Stimulated activated naive B cell treated with anti-CD40 and anti-IgM and Interleukin-4, amounts not matched to agents 10 μg/mL and 1 μg/mL and 100 μg/mL, for 72 hours (primary cell): ENCODE data around the gene ADGRV1.
"Not testable (repeated sequence)": the region's sequence is repeated elsewhere in the genome, so short reads cannot be mapped to it uniquely, and the experiment has no call there.

Source experiments
- ATAC-seq, 2 donors: fragments of 150-1000 bp; cut with Tn5 transposase; replicated peaks; 2 replicates each; pipeline ENCODE4 v1.10.0; 2021; ENCODE audit warnings: moderate library complexity in 1 of 2
- DNase-seq: peaks from one replicate; pipeline ENCODE4 v3.0.0; 2021
- H3K27ac Mint-ChIP-seq: one replicate; pipeline ENCODE4 v1.8.0; 2022; ENCODE audit warnings: mild to moderate bottlenecking, mixed read lengths
- H3K27me3 Mint-ChIP-seq, 2 donors: one replicate each; pipeline ENCODE4 v1.8.0; 2022; ENCODE audit warnings: mixed read lengths in 2 of 2
- H3K36me3 Mint-ChIP-seq, 2 donors: one replicate each; pipeline ENCODE4 v1.8.0; 2022; ENCODE audit warnings: mixed read lengths in 2 of 2, mild to moderate bottlenecking in 1 of 2
- H3K4me1 Mint-ChIP-seq, 2 donors: one replicate each; pipeline ENCODE4 v1.8.0; 2022; ENCODE audit warnings: mixed read lengths in 2 of 2, mild to moderate bottlenecking in 1 of 2
- H3K4me3 Mint-ChIP-seq, 2 donors: one replicate each; pipeline ENCODE4 v1.8.0; 2022; ENCODE audit warnings: mild to moderate bottlenecking in 2 of 2, mixed read lengths in 2 of 2, moderate library complexity in 1 of 2
- H3K9me3 Mint-ChIP-seq, 2 donors: one replicate each; pipeline ENCODE4 v1.8.0; 2022; ENCODE audit warnings: mixed read lengths in 2 of 2, mild to moderate bottlenecking in 1 of 2

ADGRV1 gene

DNA sequence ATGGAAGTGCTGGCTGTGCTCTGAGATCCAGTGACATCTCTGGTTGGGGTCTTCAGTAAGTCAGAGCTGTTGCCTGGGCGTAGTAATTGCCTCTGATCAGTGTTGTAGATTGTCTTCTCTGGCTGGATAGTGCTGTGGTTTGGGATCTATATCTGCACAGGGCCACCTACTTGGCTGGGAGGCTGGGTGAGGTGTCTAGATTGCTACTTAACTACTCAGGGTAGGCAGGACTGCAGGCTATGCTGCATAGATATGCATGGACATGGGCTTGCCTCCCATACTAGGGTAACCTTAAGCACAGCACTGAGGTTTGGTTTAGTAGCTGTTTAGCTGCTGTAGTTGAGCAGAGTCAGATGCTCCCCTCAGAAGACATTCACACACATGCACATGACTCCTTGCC, 181.0 kb downstream of the ADGRV1 start:
- DNase-seq = no peak
- H3K27ac Mint-ChIP-seq = no peak overlapping the region
- H3K9me3 Mint-ChIP-seq = peaks cover 12 to 22% of the 10 kb centered on the region in 2 donors

GRCh38 chr5:90740244-90740799, 181.7 kb downstream of the ADGRV1 start:
- Mint-ChIP-seq H3K4me3 (no peak overlapping the region), H3K27me3 (no peaks in the 10 kb centered on the region), H3K27ac (no peak overlapping the region), H3K4me1 (no peaks in the 10 kb centered on the region), H3K9me3 (peaks cover 12 to 22% of the 10 kb centered on the region in 2 donors), H3K36me3 (peaks cover 0 to 3% of the 10 kb centered on the region in 2 donors)
- DNase-seq (no peak), ATAC-seq (no peak)

More for the DNA sequence above, 181.0 kb downstream of the ADGRV1 start:
- no peaks in the 10 kb centered on the region for H3K27me3 Mint-ChIP-seq
- H3K36me3 Mint-ChIP-seq = peaks cover 0 to 3% of the 10 kb centered on the region in 2 donors
- no peaks in the 10 kb centered on the region for H3K4me1 Mint-ChIP-seq
- no peak overlapping the region for H3K4me3 Mint-ChIP-seq
- no peak for ATAC-seq

DNA sequence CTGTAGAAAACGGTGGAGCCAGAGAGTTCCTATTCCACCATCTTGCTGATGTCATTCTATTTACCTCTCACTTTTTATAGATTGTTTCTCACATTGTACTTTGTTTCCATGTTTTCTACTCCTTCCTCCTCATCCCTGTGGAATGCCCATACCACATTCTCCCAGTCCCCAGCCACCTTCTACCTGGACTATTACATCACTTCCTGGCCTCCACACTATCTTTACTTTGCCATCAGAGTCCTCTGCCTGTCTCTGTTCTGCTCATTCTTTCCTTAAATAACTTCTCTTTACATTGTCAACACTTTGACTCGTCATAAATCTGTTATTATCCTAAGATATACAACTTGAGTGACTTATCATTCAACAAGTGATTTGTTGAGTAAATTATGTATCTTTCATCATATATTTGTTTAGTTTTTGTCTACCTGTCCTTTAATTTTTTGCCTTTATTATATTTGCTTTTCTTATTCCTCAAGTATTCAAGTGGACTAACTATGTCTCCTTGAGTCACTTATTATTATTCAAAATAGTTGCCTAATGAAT, 182.5 kb downstream of the ADGRV1 start:
- no peak overlapping the region for H3K4me3 Mint-ChIP-seq
- no peaks in the 10 kb centered on the region for H3K4me1 Mint-ChIP-seq
- H3K9me3 Mint-ChIP-seq = peaks cover 12 to 22% of the 10 kb centered on the region in 2 donors
- DNase-seq (no peak), ATAC-seq (no peak)
- peaks cover 0 to 3% of the 10 kb centered on the region in 2 donors for H3K36me3 Mint-ChIP-seq
- H3K27ac Mint-ChIP-seq = no peak overlapping the region
- H3K27me3 Mint-ChIP-seq = no peaks in the 10 kb centered on the region

GRCh38 chr5:90746119-90746518, 187.5 kb downstream of the ADGRV1 start:
- ATAC-seq (no peak), DNase-seq (no peak)
- H3K36me3 Mint-ChIP-seq = no peaks in the 10 kb centered on the region
- H3K27me3 Mint-ChIP-seq = peaks cover 0 to 4% of the 10 kb centered on the region in 2 donors
- H3K4me3 Mint-ChIP-seq = no peak overlapping the region
- no peak overlapping the region for H3K27ac Mint-ChIP-seq
- H3K4me1 Mint-ChIP-seq = no peaks in the 10 kb centered on the region
- no peaks in the 10 kb centered on the region for H3K9me3 Mint-ChIP-seq

- no peaks in the 10 kb centered on the region for H3K36me3 Mint-ChIP-seq
- H3K4me3 Mint-ChIP-seq = no peak overlapping the region
- H3K4me1 Mint-ChIP-seq = no peaks in the 10 kb centered on the region
- no peak overlapping the region for H3K27ac Mint-ChIP-seq
- ATAC-seq (no peak), DNase-seq (no peak)
- no peaks in the 10 kb centered on the region for H3K9me3 Mint-ChIP-seq
- peaks cover 0 to 4% of the 10 kb centered on the region in 2 donors for H3K27me3 Mint-ChIP-seq
Measured at GRCh38 chr5:90747175-90747574, 188.6 kb downstream of the ADGRV1 start.

DNA sequence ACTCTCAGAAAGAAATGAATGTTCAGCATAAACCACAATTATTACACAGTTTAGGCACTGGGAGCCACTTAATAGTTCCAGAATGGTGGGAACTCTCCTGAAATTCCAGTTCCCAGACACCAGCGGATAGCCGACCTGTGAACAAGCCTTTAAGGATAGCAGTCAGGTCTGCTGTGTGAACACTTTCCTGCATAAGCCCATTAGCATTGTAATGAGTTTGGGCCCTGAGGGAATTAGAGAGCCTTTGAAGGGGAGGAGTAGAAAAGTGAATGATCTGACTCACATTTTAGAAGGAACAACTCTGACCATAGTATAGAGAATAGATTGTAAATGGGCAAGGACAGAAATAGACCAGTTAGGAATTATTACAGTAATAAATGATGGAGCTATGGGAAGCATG, 189.1 kb downstream of the ADGRV1 start:
- DNase-seq = no peak
- H3K4me3 Mint-ChIP-seq = no peak overlapping the region
- peaks cover 0 to 4% of the 10 kb centered on the region in 2 donors for H3K27me3 Mint-ChIP-seq
- no peak for ATAC-seq
- H3K36me3 Mint-ChIP-seq = no peaks in the 10 kb centered on the region
- H3K4me1 Mint-ChIP-seq = no peaks in the 10 kb centered on the region
- H3K9me3 Mint-ChIP-seq = no peaks in the 10 kb centered on the region
- H3K27ac Mint-ChIP-seq = no peak overlapping the region

- no peak overlapping the region for H3K4me3 Mint-ChIP-seq
- peaks cover 4 to 5% of the 10 kb centered on the region in 2 donors for H3K27me3 Mint-ChIP-seq
- no peak for ATAC-seq
Measured at GRCh38 chr5:90759119-90759518, 200.5 kb downstream of the ADGRV1 start.

DNA sequence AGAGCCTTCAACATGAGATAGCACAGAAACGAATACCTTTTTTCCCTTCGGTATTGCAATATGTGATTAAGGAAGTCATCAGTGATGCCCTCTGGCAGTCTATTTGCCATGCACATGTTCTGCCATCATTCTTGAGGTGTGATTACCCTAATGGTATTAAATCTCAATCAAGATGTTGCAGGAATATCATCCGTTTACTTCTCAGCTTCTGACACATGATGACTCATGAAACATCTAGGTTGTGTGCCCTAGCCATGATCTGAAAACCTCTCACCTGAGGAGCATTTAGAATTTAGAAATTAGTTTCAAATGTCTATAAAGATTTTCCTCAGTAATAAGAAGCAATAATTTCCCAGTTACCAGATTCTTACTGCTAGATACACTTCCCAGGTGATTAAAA, 209.1 kb downstream of the ADGRV1 start:
- H3K9me3 Mint-ChIP-seq = peaks cover 2 to 4% of the 10 kb centered on the region in 2 donors
- H3K27me3 Mint-ChIP-seq = peaks cover 0 to 11% of the 10 kb centered on the region in 2 donors
- no peak overlapping the region for H3K4me3 Mint-ChIP-seq
- no peaks in the 10 kb centered on the region for H3K4me1 Mint-ChIP-seq
- no peak for DNase-seq
- ATAC-seq = no peak
- H3K27ac Mint-ChIP-seq = no peak overlapping the region
- H3K36me3 Mint-ChIP-seq = no peaks in the 10 kb centered on the region

More at GRCh38 chr5:90759119-90759518, 200.5 kb downstream of the ADGRV1 start:
- H3K27ac Mint-ChIP-seq = no peak overlapping the region
- no peaks in the 10 kb centered on the region for H3K9me3 Mint-ChIP-seq
- no peaks in the 10 kb centered on the region for H3K36me3 Mint-ChIP-seq
- no peaks in the 10 kb centered on the region for H3K4me1 Mint-ChIP-seq
- no peak for DNase-seq

DNA sequence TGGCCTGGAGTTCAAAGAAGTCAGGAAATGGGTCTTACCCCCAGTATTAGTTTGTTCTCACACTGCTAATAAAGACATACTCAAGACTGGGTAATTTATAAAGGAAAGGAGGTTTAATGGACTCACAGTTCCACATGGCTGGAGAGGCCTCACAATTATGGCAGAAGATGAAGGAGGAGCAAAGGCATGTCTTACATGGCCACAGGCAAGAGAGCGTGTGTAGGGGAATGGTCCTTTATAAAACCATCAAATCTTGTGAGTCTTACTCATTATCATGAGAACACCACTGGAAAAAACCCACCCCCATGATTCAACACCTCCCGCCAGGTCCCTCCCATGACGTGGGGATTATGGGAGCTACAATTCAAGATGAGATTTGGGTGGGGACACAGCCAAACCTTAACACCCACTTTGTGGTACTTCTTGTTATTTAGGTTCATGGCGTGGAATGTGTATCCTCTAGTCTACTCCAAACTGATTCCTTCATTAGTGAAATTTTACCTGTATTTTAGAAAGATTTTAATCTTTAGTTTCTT, 211.5 kb downstream of the ADGRV1 start:
- H3K36me3 Mint-ChIP-seq, ATAC-seq, H3K9me3 Mint-ChIP-seq, H3K4me1 Mint-ChIP-seq, H3K27ac Mint-ChIP-seq, DNase-seq, H3K4me3 Mint-ChIP-seq: not testable (repeated sequence)
- H3K27me3 Mint-ChIP-seq = peaks cover 0 to 11% of the 10 kb centered on the region in 2 donors

- DNase-seq = no peak
- Mint-ChIP-seq H3K4me3 (no peak overlapping the region), H3K27me3 (peaks cover 0 to 3% of the 10 kb centered on the region in 2 donors), H3K36me3 (no peaks in the 10 kb centered on the region), H3K4me1 (no peaks in the 10 kb centered on the region), H3K27ac (no peak overlapping the region), H3K9me3 (no peaks in the 10 kb centered on the region)
- no peak for ATAC-seq
Measured at GRCh38 chr5:90777959-90778358, 219.4 kb downstream of the ADGRV1 start.

DNA sequence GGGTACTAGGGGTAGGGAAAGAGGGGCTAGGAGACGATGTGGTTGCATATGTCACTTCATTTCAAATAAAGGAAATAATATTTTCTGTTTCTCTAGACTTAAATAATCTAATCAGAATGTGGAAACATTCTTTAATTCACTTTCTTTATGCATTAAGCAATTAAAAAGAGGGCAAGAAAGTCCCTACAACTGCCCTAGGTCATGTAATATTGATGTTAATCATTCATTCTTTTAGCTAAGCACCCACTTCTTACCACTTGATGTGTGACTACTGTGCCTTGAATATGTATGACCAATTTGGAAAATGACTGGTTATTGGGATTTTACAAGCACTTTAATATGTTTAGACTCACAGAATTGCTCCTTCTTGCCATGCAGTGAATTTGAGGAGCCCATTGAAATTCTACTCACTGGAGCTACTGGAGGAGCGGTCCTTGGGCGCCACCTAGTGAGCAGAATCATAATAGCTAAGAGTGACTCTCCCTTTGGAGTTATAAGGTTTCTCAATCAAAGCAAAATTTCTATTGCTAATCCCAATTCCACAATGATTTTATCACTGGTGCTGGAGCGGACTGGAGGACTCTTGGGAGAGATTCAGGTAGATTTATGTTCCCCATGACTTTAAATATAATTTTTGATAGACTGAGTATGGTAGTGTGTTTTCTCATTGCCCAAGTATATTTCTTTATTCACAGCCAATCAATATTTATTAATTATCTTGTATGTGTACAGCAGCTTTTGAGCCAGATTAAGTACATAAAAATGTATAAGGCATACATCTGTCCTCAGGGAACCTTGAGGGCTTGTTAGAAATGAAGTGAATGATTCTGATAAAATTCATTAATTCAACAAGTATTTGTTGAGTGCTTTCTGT, 225.1 kb downstream of the ADGRV1 start:
- H3K4me3 Mint-ChIP-seq = no peak overlapping the region
- no peaks in the 10 kb centered on the region for H3K9me3 Mint-ChIP-seq
- H3K27ac Mint-ChIP-seq = no peak overlapping the region
- no peaks in the 10 kb centered on the region for H3K36me3 Mint-ChIP-seq
- H3K27me3 Mint-ChIP-seq = peaks cover 4 to 13% of the 10 kb centered on the region in 2 donors
- ATAC-seq (peak; percentile 80 to 84), DNase-seq (peak; percentile 26)
- no peaks in the 10 kb centered on the region for H3K4me1 Mint-ChIP-seq

DNA sequence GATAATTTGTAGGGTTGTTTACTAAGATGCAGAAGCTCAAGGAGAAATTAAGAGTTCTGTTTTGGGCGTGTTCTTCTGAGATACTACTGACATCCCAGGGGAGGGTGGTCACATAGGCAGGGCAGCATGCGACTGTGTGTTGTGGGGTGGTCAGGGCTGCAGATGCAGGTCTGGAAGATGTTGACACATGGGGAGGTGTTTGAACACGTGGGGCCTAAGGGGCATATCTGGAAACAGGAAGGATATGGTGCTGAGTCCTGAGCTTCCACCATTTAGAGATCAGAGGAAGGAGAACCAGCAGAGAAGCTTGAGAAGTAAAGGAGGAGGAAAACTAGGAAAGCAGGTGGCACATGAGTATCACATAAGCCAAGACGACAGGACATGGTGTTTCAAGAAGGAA, 228.2 kb downstream of the ADGRV1 start:
- Mint-ChIP-seq H3K27ac (no peak overlapping the region), H3K4me3 (no peak overlapping the region), H3K4me1 (no peaks in the 10 kb centered on the region), H3K36me3 (no peaks in the 10 kb centered on the region), H3K9me3 (no peaks in the 10 kb centered on the region), H3K27me3 (peaks cover 7 to 17% of the 10 kb centered on the region in 2 donors)
- ATAC-seq (no peak), DNase-seq (no peak)

- Mint-ChIP-seq H3K27ac (no peak overlapping the region), H3K9me3 (peaks cover 7 to 10% of the 10 kb centered on the region in 2 donors)
Measured at GRCh38 chr5:90792725-90793124, 234.1 kb downstream of the ADGRV1 start.

DNA sequence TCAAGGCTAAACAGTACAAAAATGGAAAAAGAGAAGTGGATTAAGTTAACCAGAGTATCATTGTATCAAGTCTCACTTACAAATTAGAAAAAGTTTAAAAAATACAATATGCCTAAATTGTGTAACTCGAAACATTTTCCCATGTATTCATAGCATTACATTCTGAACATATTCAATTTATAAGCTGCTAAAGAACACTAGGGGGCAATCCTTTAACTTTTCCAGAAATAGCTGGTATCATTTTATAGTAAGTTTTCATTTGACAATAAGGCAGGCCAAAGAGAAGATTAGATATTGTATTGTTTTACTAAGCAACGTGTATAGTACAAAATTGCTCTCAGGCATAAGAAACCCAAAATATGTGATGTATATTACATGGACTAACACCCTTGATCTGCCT, 234.6 kb downstream of the ADGRV1 start:
- Mint-ChIP-seq H3K27ac (no peak overlapping the region), H3K4me3 (no peak overlapping the region), H3K9me3 (peaks cover 10 to 14% of the 10 kb centered on the region in 2 donors), H3K4me1 (no peaks in the 10 kb centered on the region), H3K36me3 (peaks cover 0 to 4% of the 10 kb centered on the region in 2 donors), H3K27me3 (peaks cover 6 to 12% of the 10 kb centered on the region in 2 donors)
- no peak for ATAC-seq
- no peak for DNase-seq

More at GRCh38 chr5:90792725-90793124, 234.1 kb downstream of the ADGRV1 start:
- Mint-ChIP-seq H3K4me3 (no peak overlapping the region), H3K27me3 (peaks cover 6 to 11% of the 10 kb centered on the region in 2 donors), H3K4me1 (no peaks in the 10 kb centered on the region), H3K36me3 (peaks cover 0 to 4% of the 10 kb centered on the region in 2 donors)
- DNase-seq (no peak), ATAC-seq (no peak)
